GM12865 (cell line): Measurements from ENCODE around the gene LRP4.

ENCODE experiments used
- DNase-seq: peaks from one replicate; pipeline ENCODE4 v3.0.0; 2010; ENCODE audit warnings: low read depth
- H3K4me3 ChIP-seq: 2 replicates; pipeline ENCODE4 v1.5.1; 2011; ENCODE audit warnings: mild to moderate bottlenecking, low read depth, low read length, control low read depth
- CTCF ChIP-seq: IDR thresholded peaks from 2 replicates; pipeline ENCODE4 v1.5.1; 2011; ENCODE audit warnings: low read length, control low read depth, low read depth, inconsistent platforms; ENCODE audit not compliant: insufficient read depth; ENCODE audit errors: missing control alignments

LRP4 gene

GRCh38 chr11:46918788-46919513 lies 601 bp upstream of the LRP4 start:
- H3K4me3 ChIP-seq: peak overlapping the region; percentile 48
- no peak for DNase-seq
- TF ChIP-seq CTCF: no peak

GRCh38 chr11:46917762-46918082 lies 628 bp downstream of the LRP4 start:
- TF ChIP-seq CTCF: no peak
- DNase-seq: no peak
- peak overlapping the region; percentile 40 for H3K4me3 ChIP-seq

GRCh38 chr11:46917109-46917761 lies 1.1 kb downstream of the LRP4 start:
- DNase-seq: no peak
- TF ChIP-seq CTCF: no peak
- H3K4me3 ChIP-seq: no peak overlapping the region

- TF ChIP-seq CTCF: no peak
- H3K4me3 ChIP-seq: no peak overlapping the region
- no peak for DNase-seq
Observed at GRCh38 chr11:46916286-46917108, 1.9 kb downstream of the LRP4 start.

GRCh38 chr11:46914910-46915309 lies 3.4 kb downstream of the LRP4 start:
- no peak for TF ChIP-seq CTCF
- no peak overlapping the region for H3K4me3 ChIP-seq
- DNase-seq: no peak

- DNase-seq: no peak
- TF ChIP-seq CTCF: no peak
- no peak overlapping the region for H3K4me3 ChIP-seq
Observed at GRCh38 chr11:46914363-46914762, 4.0 kb downstream of the LRP4 start.
